GM19395 (cell line): ENCODE measurements around the gene TRMT6.

Source experiments
- ATAC-seq: cut with Tn5 transposase; IDR thresholded peaks from one replicate; pipeline ENCODE4 v1.9.1; 2021; ENCODE audit warnings: mild to moderate bottlenecking, moderate library complexity; ENCODE audit not compliant: unreplicated experiment

Gene TRMT6, protein sequence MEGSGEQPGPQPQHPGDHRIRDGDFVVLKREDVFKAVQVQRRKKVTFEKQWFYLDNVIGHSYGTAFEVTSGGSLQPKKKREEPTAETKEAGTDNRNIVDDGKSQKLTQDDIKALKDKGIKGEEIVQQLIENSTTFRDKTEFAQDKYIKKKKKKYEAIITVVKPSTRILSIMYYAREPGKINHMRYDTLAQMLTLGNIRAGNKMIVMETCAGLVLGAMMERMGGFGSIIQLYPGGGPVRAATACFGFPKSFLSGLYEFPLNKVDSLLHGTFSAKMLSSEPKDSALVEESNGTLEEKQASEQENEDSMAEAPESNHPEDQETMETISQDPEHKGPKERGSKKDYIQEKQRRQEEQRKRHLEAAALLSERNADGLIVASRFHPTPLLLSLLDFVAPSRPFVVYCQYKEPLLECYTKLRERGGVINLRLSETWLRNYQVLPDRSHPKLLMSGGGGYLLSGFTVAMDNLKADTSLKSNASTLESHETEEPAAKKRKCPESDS

DNA sequence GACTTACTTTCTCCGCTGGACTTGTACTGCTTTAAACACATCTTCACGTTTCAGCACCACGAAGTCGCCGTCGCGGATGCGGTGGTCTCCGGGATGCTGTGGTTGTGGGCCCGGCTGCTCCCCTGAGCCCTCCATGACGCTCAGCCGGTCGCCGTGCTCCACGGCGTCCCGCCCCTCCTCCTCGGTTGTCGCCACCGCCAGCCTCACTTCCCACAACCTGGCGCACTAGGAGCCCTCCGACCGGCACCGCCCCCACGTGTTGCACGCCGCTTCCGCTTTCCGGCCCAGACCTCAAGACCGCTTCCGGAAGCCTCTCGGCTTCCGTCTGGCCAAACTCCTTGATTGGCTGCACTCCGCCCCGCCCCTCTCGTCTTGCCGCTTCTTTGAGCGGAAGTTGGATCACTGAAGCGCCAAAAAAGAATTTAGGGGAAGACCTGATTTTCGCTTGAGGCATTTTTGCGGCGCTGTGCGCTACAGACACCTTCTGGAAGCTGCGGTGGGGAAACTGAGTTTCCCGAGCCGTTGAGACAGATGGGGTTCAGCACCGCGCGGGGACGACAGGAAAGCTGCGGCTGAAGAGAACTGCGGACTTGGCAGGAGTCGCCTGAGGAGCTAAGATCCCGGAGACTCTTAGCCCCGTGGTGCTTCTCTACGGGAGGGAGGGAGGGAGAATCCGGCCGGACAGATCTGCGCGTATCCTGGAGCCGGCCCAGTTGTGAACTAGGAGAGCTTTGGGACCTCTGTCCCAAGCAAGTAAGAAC lies at the start of gene TRMT6, which contains the start of gene MCM8:
Gene TRMT6 (minus strand): TSS at position 263 of the 761 bp plus-strand sequence. CDS start 128 bp downstream, at position 135.
Gene MCM8 (plus strand): TSS at position 382 of the 761 bp plus-strand sequence. CDS start 1,364 bp downstream, outside the sequence.
- peak; percentile 98 for ATAC-seq

DNA sequence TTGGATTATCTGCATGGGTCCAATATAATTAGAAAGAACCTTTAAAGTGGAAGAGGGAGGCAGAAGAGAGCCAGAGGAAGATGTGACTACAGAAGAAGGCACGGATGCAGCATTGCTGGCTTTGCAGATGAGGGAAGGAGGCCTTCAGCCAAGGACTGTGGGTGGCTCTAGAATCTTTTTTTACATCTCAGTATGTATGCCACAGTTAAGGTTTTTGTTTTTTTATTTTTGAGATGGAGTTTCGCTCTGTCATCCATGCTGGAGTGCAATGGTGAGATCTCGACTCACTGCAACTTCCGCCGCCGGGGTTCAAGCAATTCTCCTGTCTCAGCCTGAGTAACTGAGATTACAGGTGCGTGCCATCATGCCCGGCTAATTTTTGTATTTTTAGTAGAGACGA lies 49.5 kb upstream of the TRMT6 start:
- no peak for ATAC-seq

DNA sequence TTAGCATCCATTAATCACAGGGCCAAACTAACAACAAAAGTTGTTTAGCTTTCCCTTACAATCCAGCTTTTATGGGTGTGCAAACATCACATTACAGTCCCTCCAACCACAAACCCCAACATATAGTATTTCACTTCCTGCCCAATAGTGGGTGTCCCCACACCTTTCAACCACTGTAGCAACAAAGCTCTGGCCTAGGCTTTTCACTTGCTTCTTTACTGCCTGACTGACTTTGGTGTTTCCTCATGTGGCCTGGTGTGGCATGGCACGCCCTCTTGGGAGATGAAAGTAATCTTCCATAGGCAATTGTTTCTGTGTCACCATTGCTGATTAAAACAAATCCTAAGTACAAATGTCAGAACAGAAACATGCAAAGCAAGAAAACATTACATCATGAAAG lies 46.4 kb upstream of the TRMT6 start:
- peak; percentile 97 for ATAC-seq

DNA sequence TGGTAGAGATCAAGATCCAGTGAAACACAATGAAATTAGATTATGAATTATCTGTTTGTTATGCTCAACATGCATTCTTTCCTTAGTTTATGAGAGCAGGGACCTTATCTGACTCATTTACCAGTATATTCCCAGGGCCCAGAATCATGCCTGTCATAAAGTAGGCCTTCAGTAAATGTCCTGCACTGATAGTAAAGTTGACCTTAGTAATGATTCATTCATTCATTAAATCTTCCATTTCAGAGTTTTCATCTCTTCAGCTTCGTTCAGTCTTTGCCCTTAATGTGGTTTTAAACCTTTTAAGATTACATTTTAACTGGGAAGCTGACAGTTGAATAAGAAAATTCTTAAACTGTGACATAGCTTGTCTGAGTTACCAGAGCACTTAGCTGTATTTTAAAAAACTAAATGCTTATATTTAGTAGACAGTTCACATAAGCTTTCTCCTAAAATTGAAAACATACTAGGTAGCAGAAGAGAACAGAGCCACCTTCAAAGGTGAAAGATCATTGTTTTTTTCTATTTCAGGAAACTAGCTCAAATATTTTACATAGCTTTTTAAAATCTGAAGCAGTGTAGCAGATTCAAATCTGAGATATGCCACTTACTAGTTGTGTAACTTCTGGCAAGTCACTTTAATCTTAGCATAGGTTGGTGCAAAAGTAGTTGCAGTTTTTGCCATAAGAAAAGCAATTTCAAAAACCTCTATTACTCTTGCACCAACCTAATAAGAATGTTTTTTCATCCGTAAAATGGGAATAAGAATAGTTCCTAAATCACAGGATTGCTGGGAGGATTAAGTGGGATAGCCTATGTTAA lies 41.5 kb upstream of the TRMT6 start:
- no peak for ATAC-seq

DNA sequence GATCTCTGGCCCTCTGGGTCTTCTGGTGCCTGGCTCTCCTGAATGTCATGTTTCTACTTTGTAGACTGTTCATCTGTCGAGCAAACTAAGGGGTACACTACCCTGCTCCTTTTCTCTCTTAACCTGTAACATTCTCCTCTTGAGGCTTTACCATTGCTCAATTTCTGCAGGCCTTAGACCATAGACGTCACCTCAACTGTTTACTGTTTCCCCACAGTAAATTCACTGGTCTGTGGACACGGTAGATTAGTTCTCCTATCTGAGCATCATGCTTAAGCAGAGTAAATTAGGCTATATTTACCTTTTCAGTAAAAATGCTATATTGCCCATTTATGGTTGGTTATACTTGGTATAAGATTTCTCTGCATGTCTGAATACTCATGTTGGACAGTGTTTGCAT lies 40.6 kb upstream of the TRMT6 start:
- no peak for ATAC-seq

DNA sequence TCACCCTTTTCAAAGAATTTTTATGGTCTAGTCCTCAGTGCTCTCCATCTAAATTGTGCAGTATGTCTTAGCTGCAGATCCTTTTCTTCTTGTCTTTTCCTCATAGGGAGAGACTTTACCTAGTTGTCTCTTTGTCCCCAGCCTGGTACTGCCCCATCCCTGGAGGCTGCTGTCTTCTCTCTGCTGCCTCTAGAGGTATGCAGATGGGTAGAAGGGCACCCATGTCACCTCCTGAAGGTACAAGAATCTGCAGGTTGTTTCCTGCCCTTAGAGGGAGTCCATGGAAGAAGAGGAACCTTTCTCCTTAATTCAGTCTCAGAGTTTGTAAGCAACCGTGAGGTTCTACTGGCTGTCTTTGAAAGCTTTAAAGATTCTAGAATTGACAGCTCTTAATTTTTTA lies 39.2 kb upstream of the TRMT6 start:
- no peak for ATAC-seq

DNA sequence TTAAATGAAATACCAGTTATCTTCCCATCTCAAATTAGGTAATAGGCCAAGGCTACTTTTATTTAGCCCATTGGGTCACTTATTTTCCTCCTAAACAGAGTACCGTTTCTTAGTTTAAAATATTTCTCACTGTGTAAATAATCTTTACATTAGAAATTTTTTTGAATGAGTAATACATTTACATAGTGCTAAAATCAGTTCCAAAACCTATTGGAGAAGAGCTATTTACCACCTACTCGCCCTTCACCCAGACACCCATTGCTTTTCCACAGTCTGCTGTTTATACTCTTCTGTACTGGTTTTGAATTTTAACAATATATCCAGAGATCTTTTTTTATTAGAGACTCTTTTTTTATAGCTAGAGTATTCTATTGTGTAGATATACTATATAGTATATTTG lies 37.0 kb upstream of the TRMT6 start:
- no peak for ATAC-seq

DNA sequence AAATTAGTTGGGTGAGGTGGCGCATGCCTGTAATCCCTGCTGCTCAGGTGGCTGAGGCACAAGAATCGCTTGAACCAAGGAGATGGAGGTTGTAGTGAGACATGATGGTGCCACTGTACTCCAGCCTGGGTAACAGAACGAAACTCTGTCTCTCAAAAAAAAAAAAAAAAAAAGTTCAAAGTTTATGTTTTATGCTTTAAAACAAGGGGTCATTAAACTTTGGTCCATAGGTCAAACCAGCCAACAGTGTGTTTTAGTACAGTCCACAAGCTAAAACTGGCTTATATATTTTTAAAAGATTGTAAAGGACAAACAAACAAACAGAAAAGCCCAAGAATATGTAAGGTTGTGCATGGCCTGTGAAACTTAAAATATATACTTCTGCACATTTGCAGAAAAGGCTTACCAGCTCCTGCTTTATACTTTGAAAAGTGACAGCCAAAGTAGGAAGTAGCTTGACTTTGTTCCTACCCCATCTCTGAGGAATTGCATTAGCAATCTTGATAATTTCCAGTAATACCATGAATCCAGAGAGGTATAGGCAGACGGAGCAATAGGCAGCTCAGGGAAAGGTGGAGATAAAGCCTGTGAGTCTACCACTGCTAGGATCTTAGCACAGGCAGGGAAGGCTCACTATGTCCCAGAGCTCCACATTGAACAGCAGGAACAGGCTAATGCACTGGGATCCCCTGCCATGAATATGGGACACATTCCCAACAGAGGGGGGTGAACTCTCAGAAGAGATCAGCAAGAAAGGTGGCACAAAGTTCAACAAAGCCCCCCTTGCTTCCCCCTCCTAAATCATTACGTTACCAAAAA lies 30.6 kb upstream of the TRMT6 start:
- ATAC-seq, result no peak

DNA sequence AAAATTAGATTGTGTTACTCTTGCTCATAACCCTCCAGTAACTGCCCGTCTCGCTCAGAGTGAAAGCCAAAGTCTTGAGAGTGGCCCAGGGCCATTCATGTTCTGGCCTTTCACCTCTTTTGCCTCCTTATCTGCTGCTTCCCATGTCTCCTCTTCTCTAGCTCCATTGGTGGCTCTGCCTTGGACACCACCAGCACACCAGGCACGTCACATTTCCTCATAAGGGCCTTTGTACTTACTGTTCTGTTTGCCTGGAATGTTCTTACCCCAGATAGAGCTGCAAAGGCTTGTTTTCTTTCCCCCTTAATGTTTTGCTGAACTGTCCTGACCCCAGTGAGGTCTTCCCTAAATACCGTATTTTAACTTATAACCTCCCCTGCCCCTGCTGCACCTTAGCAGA lies 29.5 kb upstream of the TRMT6 start:
- no peak for ATAC-seq

DNA sequence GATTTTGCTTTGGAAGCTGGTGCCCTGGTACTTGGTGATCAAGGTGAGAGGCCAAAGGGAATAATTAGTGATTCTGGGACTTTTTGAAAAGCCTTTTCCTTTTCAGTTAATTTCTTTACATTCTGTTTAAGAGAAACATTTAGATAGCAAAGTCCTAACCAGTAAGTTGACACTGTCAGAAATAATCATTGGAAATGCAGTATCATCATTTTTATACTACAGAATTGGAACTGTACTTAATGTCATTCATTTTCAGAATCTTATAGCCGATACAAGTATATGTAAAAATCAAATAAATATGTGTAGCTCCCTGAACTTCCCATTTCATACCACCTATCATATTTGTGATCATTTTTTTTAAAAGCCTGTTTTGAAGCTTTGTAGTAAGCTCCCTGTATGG lies 27.6 kb upstream of the TRMT6 start:
- ATAC-seq, result no peak

DNA sequence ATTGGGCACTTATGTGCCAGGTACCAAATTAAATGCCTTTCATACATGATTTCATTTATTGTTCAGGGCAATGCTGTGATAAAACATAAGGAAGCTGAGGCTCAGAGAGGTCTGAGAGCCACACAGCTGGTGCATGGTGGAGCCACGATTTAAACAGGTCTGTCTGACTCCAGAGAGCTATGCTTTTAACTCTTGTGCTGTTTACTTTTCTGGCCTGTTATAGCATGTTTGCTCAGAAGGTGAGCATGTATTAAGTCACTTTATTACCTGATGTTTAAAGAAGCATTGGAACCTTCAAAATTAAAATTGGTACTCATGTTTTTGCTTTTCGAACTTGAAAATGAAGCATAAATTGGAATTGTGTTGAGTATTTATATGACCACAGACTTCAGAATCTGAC lies 26.9 kb upstream of the TRMT6 start:
- ATAC-seq, result no peak

DNA sequence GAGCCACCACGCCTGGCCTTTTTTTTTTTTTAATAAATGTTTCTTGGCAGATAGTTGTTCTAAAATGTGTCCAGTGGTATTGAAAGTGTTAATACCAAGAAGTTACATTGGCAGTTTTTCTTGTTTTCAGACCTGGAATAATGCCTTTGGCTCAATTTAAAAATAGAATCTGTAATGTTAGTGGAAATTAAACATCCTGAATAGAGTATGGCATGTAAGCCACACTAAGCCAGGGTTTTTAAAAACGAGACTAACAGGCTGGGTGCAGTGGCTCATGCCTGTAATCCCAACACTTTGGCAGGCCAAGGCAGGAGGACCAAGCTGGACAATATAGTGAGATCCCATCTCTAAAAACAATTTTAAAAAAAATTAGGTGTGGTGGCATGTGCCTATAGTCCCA lies 25.4 kb upstream of the TRMT6 start:
- ATAC-seq, result no peak

DNA sequence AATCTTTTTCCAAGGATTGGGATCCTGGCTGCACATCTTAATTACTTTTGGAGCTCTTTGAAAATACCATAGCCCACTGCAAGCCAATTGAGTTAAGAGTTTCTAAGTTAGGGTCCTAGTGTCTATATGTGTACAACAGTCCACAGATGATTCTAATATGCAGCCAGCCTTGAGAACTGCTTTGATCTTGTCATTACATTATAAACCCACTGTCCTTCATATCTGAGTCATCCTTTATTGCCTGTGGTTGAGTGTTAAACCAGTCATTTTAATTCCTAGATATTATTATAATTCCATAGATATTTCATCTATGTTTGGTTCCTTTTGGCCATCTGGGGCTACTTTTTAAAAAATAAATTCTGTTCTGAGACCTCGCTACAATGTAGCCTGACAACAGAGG lies 24.2 kb upstream of the TRMT6 start:
- no peak for ATAC-seq

DNA sequence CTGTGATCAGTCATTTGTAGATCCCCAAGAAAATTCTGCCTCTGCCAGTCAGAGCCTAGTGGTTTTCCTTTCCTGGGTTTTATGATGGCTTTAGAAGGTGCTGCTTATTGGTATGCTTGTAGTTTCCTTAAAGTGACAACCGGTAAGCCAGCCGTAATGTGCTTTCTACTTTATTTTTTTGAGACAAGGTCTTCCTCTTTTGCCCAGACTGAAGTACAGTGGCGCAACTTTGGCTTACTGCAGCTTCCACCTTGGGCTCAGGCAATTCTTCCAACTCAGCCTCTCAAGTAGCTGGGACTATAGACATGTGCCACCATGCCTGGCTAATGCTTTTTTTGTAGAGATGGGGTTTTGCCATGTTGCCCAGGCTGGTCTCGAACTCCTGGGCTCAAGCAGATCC lies 23.6 kb upstream of the TRMT6 start:
- ATAC-seq, result no peak

DNA sequence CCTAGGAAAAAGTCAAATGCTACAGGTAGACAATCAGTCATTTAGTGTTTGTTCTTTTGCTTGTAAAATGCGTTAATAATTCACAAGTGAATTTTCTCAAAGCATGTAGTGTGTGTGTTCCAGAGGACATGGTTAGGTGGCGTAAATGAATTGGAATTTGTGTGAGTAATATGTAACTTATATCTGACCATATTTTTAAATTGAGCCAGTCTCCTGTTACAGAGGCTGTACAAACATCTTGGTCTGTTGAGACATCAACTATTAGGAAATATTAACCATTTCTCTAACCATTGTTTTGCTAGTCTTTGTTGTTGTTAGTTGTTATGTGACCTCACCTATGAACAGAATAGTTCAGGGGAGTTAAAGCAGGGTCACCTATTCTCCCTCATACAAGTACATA lies 22.8 kb upstream of the TRMT6 start:
- ATAC-seq, result no peak

DNA sequence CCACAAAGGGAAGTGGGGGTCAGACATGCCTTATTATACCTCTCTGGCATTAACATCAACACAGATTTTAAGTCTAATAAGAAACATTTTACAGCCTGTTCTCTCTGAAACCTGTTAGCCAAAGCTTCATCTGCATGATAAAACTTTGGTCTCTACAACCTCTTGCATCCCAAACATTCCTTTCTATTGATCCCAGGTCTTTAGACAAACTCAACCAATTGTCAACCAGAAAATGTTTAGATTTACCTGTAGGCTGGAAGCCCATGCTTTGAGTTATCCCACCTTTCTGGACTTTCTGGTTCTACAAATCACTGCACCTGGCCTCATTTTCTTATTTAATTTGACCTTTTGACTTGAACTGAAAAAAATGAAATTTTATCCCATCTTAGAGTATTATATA lies 20.9 kb upstream of the TRMT6 start:
- ATAC-seq, result no peak

DNA sequence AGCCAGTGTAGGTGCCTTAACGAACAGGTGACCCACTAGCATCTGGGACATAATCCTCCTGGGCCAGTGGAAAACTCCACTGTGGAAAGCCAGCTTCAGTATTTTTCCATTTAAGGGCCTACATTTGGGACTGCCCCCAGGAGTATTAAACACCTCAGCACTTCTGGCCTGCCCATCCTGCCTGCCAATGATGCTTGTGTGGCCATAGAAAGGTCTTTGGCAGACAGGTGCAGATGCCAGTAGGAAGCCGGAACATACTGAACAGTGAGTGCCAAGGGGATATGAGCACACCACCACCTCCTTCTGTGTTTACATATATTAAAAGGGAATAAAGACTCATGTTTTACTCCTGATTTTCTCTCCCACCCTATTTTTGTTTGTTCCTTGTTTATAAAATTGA lies 20.0 kb upstream of the TRMT6 start:
- no peak for ATAC-seq

DNA sequence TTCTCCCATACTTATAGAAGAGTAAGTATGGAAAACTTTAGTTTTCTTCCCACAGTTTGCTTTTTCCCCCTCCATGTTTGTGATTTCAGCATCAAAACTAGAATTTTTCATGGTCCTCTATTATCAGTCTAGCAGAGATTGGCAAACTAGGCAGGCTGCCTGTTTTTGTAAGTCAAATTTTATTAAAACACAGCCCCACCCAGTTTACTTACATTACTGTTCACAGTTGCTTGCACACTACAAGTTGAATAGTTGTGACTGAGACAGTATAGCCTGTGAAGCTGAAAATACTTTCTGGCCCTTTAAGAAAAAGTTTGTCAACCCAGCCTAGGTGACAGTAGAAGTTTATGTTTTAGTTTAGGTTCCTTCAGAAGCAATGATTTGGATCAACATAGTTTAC lies 19.6 kb upstream of the TRMT6 start:
- no peak for ATAC-seq

DNA sequence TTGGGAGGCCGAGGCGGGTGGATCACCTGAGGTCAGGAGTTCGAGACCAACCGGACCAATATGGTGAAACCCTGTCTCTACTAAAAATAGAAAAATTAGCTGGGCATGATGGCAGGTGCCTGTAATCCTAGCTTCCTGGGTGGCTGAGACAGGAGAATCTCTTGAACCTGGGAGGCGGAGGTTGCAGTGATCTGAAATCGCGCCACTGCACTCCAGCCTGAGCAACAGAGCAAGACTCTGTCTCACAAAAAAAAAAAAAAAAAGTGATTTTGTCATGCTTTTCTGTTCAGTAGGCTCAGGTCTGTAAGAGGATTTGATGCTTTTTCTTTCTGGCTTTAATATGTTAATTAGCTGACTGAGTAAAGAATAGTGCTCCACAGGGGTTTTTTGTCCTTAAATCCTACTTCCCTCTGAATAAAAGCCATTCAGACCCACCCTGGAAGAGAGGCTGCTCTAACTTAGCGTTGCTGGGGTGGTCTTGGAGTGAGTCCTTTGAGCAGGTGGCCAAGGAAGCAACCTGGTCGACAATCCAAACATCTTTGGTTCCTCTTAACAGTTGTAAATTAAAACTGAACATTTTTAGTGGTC lies 19.1 kb upstream of the TRMT6 start:
- no peak for ATAC-seq

DNA sequence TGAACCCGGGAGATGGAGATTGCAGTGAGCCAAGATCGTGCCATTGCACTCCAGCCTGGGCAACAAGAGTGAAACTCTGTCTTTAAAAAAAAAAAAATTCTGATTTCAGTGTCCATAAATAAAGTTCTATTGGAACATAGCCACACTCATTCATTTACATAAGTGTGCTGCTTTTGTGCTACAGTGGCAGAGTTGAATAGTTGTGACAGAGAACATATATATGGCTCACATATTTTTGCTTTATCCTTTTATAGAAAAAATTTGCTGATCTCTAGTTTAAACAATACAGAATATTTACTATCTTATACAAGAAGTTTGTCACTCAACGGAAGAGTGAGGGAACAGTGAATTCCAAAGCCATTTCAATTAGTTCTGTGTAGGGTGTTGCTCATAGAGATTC lies 18.1 kb upstream of the TRMT6 start:
- no peak for ATAC-seq
